ENCODE measurements around the gene SEC14L5.

The SEC14L5 gene

DNA sequence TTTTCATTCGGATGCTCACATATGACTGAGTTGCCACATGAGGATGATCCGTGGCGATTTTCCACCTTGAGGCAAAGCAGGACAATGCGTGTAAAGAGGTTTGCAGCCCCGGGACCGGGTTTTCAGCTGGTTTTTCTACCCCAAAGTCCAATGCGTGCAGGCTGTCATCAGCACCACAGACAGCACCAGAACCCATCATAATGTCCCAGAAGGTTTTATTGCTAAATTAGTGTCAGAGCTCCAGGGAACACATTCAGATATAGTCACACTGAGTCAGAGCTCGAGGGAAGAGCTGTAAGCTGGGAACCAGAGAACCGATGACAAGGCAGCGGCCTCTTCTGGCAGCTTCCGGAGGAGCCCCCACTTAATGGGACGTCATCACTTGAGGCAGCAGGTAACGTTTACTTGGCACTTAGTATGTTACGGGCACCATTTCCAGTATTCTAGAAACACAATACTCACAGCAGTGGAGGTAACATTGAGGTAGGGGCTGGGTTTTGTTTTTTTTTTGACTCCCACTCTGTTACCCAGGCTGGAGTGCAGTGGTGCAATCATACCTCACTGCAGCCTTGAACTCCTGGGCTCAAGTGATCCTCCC lies 84.5 kb downstream of the SEC14L5 start:
- peak; percentile 10 for DNase-seq

DNA sequence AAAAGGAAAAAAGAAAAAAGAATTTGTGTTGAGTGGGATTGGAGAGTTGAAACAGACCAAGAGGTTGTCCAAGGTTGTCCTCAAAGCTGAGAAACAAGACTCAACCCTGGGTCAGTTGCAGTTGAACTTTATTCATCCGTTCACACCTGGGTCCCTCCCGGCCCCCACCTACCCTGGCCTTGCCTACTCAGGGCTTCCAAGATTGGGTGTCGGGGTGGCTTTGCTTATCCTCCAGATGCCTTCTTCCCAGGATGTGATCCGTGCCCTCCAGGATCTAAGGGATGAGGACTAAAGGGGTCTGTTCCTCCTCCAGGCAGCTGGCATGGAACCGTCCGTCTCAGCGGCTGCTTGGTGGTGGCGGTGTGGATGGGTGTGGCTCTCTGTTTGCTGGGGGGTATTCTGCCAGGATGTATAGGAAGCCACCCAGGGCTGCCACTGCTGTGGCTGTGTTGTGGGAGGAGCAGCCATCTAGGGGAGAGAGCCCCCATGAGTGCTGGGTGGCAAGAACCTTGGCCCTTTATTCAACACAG lies 85.9 kb downstream of the SEC14L5 start:
- peak; percentile 19 for DNase-seq

DNA sequence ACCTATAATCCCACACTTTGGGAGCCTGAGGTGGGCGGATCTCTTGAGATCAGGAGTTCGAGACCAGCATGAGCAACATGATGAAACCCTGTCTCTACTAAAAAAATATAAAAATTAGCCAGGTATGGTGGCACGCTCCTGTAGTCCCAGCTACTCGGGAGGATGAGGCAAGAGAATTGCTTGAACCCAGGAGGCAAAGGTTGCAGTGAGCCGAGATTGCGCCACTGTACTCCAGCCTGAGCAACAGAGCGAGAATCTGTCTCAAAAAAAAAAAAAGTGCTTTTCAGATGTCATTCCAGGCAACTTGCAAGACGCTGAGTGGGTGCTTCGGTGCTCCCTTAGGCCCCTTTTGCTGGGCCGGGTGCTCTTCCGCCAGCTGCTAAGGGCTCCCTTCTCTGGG lies 86.5 kb downstream of the SEC14L5 start:
- peak; percentile 2 for DNase-seq

DNA sequence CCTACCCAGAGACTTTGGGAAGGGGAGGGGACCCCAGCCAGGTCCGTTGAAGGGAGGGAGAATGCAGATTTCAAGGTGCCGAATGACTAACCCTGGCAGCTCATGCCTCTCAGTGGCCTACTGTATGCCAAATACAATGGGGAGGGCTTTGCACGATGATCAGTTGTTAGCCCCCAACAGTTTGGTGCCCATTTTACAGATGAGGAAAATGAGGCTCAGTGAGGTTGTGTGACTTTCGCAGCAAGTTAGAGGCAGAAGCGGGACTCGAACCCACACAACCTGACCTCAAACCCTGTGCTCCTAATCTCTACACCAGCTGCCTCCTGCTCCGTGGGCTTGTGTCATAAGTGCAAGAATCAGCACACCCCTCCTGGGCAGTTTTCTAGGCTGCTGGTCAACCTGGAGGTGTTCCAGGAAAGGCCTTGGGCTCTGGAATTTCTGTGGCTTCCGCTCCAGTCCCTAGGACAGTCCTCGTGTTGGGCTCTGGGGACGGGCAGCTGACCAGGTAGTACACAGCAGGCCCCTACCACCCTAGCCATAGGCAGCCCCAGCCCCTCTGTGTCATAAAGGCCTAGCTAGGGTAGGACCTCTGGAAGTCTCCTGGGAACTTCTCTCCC lies 87.5 kb downstream of the SEC14L5 start:
- peak; percentile 8 for DNase-seq

DNA sequence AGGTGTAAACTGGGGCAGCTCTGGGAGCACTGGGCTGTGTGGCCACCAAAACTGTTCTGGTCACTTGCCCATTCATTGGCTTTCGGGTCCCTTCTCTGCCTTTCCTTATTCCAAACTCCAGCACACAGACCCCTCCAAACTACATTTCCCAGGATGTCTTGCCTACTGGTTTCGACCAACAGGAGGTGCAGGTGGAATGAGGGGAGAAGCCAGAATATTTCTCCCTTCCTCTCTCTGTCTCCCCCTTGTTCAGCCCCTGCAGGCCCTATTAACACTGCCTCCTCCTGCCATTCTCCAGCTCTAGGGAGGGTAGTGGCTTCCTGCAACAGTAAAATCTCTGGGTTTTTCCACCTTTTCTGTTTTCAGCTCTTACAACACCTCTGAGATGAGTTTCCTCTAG lies 88.8 kb downstream of the SEC14L5 start:
- DNase-seq, result peak; percentile 2

DNA sequence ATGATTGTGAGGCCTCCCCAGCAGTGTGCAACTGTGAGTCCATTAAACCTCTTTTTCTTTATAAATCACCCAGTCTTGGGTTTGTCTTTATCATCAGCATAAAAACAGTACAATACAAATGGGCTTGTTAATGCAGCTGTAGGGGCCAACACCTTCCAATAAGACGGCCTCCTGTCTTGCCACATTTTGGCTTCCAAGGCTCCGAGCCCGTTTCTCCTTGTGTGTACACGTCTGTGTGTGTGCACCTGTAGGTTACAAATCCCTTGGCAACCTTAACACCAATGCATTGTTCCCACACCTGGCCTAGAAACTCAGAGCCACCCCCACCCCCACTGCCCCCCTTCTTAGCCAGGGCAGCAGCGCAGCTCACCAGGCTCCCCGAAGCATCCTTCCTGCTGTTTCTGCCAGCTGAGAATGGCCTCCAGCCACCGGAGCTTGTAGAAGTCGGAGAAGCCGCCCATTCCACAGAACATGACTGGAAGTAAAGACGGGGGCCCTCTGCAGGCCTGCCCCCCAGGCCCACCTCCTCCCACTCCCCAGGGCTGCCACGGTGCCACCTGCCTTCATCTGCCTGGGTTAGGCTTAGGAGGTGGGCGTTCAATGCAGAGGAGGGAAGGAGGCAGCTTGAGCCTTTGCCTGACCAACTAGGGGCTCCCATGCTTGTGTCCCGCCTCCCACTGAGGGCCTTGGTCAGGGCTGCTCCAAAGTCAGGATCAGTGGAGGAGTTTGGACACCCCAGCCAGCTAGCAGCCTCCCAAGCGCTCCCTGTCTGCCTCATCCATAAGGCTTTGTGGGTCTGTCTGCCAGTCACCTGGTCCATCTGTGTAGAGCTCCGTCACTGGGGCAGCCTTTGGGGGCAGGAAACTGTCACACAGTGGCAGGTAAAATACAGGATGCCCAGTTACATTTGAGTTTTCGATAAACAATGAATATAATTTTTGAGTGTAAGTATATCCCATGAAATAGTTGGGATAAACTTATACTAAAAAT lies 97.0 kb downstream of the SEC14L5 start:
- DNase-seq, result peak; percentile 9

DNA sequence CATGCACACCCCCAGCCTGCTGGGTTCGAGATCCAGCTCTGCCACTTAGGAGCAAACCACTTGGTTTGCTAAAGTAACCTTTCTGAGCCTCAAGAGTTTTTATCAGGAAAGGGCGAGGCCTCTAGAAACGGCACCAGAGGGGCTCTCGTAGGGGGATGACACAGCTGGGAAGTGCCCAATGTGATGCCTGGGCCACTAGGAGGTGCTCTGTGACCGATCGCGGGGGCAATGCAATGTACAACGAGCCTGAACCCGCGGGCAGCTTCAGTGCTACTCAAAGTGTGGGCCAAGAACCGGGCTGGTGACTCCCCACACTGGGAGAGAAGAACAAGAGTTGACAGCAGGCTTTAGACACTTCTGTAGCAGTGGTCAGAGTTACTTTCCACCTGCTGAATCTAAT lies 98.2 kb downstream of the SEC14L5 start:
- DNase-seq, result peak; percentile 15

DNA sequence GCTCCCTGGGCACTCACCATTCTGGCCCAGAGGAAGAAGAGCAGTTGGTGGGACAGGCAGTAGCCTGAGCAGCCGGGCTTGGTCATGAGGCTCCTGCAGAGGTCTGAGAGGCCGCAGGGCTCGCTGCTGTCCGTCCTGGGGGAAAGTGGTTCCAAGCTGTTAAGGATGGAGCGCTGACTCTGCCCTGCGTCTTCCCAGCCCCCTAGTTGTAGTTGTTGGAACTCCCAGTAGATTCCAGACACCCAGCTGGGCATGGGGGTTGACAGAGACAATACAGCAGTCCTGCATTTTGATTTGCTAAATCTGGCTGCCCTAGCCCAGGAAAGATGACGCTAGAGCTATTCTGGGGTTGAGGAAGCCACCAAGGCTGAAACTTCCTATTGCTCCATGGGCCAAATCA lies 100.3 kb downstream of the SEC14L5 start:
- DNase-seq, result peak; percentile 26

DNA sequence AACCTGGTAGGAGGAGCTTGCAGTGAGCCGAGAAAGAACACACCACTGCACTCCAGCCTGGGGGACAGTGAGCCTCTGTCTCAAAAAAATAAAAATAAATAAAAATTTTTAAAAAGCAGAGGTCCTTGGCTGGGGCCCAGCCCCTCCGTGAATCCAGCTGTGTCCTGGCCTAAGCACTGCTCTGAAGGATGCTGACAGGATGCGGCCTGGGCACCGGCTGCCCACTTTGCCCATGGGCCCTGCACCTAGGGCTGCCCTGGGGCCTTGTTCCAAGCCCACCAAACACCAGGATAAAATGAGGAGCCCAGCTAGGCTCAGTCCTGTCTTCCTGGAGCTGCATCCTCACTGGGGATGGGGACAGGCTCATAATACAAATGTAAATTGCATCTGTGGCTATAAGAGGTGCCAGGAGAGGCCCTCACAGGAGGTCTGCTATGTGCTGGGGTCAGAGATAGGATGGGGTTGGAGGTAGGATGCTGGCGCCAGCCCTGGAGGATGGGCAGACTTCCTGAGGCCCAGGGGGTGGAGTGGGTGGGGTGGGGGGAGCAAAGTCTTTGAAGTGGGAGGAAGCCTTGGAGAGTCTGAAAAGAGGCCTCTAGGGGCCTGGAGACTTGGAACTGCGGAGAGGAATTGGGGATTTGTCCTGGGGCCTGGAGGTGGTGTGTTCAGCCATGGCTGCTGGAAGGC lies 101.4 kb downstream of the SEC14L5 start:
- DNase-seq, result peak; percentile 8

DNA sequence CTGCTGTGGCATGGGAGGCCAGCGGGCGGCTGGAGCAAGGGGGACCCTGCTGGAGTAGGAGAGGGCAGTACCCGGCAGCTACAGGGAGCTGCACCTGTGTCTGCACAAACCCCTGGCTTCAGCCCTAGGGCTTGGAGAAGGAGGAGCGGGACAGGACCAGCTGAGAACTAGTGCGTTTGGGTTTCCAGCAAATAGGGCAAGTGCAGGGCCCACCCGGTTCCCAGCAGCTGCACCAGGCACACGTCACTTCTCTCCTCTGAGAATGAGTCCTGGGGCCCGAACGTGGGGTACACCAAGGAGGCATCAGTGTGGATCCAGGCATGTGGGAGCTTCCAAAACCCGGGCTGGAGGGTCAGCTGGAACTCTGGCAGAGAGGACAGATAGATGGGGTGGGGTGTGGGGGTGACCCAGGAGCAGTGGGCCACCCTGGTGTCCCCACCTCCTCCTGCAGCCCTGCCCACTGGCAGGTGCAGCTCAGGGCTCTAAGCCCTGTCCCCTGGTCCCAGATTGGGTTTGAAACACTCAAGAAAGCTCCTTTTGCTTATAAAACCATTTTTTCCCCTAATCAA lies 102.0 kb downstream of the SEC14L5 start:
- peak; percentile 15 for DNase-seq

DNA sequence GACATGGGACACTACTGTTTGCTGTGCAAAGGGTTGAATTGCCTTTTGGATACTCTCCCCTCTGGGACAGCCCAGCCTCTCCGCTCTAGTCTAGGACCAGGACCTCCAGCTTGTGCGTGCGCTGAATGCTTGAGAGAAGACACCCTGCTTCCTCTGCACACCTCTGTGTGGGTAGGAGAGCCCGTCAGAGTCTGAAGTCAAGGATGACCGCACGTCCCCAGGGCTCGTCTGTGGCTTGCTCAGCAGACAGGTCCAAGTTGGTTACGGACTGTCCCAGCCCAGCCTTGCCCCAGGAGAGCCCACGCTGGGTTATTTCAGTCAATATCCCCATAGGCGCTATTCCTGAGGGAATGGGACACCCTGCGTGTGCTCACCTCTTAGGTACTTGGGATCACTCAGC lies 103.9 kb downstream of the SEC14L5 start:
- peak; percentile 24 for DNase-seq

DNA sequence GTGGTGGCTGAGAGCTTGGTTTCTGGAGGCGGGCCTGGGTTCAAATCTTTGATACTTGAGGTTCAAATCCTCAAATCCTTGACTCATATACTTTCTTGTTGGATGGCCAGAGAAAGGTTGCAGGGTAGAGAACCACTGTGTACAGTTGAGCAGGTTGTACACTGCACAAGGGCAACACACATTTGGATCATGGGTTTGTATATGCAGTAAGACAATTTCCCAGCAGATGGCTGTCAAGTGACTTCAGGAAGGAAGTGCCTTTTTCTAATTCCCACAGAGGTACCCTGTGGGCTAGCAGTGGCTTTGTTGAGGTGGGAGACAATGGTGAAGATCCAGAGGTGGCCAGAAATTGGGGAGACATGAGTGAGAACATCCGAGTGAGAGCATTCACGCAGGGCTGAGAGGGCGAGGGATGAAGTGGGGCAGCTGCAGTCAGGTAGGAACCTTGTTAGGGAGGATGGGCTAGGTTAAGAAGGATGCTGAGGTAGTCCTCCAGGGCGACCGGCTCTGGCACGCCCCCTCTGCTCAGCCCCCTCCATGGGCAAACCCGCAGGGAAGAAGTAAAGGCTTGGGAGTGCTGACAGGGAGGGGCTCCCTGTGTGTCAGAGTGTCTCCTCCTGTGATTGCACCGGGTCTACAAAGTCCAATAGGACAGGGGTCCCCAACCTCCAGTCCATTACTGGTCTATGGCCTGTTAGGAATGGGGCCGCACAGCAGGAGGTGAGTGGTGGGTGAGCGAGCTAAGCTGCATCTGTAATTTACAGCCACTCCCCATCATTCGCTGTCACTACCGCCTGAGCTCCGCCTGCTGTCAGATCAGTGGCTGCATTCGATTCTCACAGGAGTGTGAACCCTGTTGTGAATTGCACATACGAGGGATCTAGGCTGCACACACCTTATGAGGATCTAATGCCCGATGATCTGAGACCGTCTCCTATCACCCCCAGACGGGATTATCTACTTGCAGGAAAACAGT lies 104.9 kb downstream of the SEC14L5 start:
- peak; percentile 10 for DNase-seq

DNA sequence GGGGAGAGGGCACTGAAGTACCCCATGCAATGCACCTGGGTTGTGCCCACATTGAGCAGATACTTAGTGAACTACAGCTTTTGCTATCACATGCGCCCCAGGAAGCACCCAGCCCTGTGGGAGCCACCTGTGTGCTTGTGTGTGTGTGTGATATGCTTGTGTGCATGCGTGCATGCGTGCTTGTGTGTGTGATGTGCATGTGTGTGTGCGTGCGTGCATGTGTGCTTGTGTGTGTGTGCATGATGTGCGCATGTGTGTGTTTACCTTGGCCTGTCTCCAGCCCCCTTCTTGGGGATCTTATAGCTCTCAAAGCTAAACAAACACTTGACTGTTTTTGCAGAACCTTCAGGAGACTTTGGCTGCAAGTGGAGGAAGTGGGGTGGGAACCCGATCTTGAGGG lies 106.8 kb downstream of the SEC14L5 start:
- DNase-seq, result peak; percentile 6

DNA sequence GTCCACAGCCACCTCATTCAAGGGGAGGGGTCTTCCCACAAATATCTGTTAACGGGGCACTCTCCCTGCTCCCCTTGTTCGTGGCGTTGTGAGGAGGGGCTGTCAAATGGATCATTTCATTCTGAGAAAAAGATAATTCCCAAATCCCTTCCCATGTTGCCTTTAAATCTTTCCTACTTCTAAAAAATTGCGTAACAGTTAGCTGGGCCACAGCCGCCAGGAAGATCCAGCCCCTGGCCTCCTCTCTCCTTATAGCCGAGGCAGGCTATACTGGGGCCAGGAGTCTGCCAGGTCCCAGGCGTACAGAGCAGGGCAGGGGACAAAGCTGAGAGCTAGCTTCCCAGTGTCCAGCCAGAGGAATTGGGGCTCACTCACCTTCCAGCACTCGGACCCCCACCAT lies 107.2 kb downstream of the SEC14L5 start:
- DNase-seq, result peak; percentile 10

DNA sequence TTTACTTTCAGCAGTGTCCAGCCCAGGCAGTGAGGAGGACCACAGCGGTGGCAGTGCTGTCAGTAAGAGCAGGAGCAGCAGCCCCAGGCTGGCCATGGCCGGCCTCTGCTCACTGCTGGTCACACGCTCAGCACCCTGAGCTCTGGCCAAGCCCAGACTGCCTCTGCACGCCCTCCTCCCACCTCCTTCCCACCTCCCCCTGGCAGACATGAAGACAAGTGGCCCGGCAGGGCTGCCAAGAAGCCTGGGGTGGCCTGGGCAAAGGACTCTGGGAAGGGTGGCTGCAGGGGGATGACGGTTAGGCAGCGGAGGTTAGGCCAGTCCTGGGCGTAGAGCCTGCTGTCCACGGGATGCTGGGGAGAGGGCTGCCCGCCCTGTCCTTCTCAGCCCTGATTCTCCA lies 107.7 kb downstream of the SEC14L5 start, which contains the start of gene C16orf89:
TSS of gene C16orf89 (minus strand) at position 144 of the 400 bp plus-strand sequence. CDS start at position 96, 48 bp downstream.
- DNase-seq, result peak; percentile 19

DNA sequence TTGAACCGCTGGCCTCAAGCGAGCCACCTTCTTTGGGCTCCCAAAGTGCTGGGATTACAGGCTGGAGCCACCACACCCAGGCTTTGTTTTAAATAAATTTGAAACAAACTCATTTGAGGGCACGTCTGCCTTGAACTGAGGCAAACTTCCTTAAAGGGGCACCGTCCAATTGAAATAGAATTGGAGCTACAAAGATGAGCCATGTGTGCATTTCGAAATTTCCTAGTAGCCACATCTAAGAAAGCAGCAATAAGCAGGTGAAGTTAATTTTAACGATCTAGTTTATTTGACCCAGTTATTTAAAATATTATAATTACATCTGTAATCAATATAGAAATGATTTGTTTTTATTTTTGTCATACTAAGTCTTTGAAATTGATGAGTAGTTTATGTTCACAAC lies 108.4 kb downstream of the SEC14L5 start:
- DNase-seq, result no peak
